ENCODE measurements around the gene USP19. TPM values are rescaled to one million over a fixed set of nuclear protein-coding genes. Genes with fewer than 3 reads are reported as not detected.

USP19 gene
- total RNA-seq, result 10 to 100 TPM; 48.2 to 98.4 (median 55.7) TPM
- polyA plus RNA-seq, result 10 to 100 TPM; 22.2 to 33.8 (median 27.3) TPM

- Histone ChIP-seq H3K4me3 (peak within 1 kb of the TSS; percentile 90 to 96 (median 94)), H3K27me3 (no peaks in the 10 kb centered on the region), H3K27ac (peak within 1 kb of the TSS; percentile 93 to 98 (median 94)), H3K36me3 (peaks cover 68 to 80% (median 73%) of the 10 kb centered on the region in 4 donors), H3K4me1 (peaks cover 0 to 30% (median 23%) of the 10 kb centered on the region in 4 donors), H3K9me3 (no peaks in the 10 kb centered on the region)
- peak; percentile 79 to 86 for TF ChIP-seq POLR2A (IDR thresholded peaks at IDR 0.05)
- peak; percentile 84 to 98 (median 95) for TF ChIP-seq POLR2AphosphoS5 (IDR thresholded peaks at IDR 0.05)
- TF ChIP-seq, protein P1, sequence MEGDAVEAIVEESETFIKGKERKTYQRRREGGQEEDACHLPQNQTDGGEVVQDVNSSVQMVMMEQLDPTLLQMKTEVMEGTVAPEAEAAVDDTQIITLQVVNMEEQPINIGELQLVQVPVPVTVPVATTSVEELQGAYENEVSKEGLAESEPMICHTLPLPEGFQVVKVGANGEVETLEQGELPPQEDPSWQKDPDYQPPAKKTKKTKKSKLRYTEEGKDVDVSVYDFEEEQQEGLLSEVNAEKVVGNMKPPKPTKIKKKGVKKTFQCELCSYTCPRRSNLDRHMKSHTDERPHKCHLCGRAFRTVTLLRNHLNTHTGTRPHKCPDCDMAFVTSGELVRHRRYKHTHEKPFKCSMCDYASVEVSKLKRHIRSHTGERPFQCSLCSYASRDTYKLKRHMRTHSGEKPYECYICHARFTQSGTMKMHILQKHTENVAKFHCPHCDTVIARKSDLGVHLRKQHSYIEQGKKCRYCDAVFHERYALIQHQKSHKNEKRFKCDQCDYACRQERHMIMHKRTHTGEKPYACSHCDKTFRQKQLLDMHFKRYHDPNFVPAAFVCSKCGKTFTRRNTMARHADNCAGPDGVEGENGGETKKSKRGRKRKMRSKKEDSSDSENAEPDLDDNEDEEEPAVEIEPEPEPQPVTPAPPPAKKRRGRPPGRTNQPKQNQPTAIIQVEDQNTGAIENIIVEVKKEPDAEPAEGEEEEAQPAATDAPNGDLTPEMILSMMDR (IDR thresholded peaks at IDR 0.05), result no peak
- peak in 1 of 4 donors; percentile 78 for TF ChIP-seq EP300 (IDR thresholded peaks at IDR 0.05)
- WGBS, 2 donors, result 1% methylated on average over 70 of the region's 70 CpGs
- peak; percentile 98 for DNase-seq
- intact Hi-C loops (cut with DNase I), result loop anchor here (2.0 kb wide), 1 partner anchor 28 kb away; no protein-coding TSS in a partner anchor
Observed at GRCh38 chr3:49120438-49121131, at the start of gene USP19. Gene USP19, minus strand, starts transcription at chr3:49120823. Its CDS starts 1,678 bp downstream, at chr3:49119145.

- TF ChIP-seq POLR2A (IDR thresholded peaks at IDR 0.05), result no peak
- no peak for TF ChIP-seq POLR2AphosphoS5 (IDR thresholded peaks at IDR 0.05)
- no peak for TF ChIP-seq EP300 (IDR thresholded peaks at IDR 0.05)
- TF ChIP-seq, protein P1 (IDR thresholded peaks at IDR 0.05), result no peak
- Histone ChIP-seq H3K4me1 (peaks cover 0 to 35% (median 27%) of the 10 kb centered on the region in 4 donors), H3K27me3 (no peaks in the 10 kb centered on the region), H3K36me3 (peaks cover 0 to 18% (median 11%) of the 10 kb centered on the region in 4 donors), H3K27ac (peak overlapping the region; percentile 85 to 92 (median 88)), H3K4me3 (peak overlapping the region in 3 of 4 donors; percentile 79 to 96 (median 81)), H3K9me3 (no peaks in the 10 kb centered on the region)
- DNase-seq, result no peak
- intact Hi-C loops (cut with DNase I), result loop anchor here (5.0 kb wide), 1 partner anchor 35 kb away; the partner anchor contains the start of gene LAMB2
- WGBS, 2 donors, result 94 to 96% methylated on average over 6 of the region's 6 CpGs
Observed at GRCh38 chr3:49166752-49167556, 46.3 kb upstream of the USP19 start.

DNA sequence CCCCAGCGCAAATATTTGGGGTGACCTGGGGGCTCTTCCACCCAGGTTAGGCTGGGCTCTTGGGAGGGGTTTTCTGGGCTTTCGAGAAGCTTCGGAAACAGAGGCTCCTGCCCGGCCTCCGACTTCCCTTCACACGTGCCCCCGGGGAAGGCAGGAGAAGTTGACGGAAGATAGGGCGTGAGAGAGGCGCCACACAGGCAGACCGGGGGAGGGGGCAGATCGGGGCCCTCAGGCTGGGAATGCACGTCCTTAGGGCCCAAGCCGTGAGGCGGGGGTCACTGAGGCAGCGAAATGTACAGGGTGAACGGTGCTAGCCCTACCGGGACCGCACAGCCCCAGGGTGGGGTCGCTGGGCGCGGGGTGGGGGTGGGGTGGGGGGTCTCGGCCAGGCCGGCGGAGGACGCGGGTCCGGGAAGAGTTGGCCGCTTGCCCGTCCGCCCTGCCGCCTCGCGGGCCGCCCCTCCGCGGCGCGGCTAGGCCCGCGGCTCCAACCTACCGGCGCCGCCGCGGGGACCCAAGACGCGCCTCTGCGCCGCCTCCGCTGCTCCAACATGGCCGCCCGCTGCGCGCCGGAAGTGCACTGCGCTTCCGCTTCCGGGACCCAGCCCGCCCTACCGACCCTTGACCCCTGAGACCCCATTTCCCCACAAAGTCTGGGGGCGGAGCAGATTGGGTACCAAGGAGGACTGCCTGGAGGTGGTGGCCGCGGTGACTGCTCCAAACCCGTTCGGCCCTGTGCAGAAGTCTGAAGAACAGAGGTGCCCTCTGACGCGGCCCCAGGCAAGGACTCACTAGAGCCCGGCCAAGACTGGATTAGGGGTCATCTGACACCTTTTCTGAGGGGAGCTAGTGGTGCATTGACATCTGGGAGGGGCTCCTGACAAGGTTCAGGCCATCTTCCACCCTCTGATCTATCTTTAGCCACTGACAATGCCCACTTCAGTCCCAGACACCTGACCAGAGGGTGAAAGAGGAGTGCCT, 45.4 kb upstream of the USP19 start, which contains the start of gene CCDC71:
Gene CCDC71, minus strand, starts transcription at position 561 of the 981 bp plus-strand sequence. CDS start 2,123 bp downstream, outside the sequence.
- TF ChIP-seq EP300 (IDR thresholded peaks at IDR 0.05) (no peak), POLR2AphosphoS5 (IDR thresholded peaks at IDR 0.05) (peak; percentile 67 to 94 (median 83)), POLR2A (IDR thresholded peaks at IDR 0.05) (peak in 1 of 2 donors; percentile 12)
- TF ChIP-seq, protein P1 (IDR thresholded peaks at IDR 0.05), result no peak
- Histone ChIP-seq H3K4me1 (peaks cover 0 to 32% (median 27%) of the 10 kb centered on the region in 4 donors), H3K9me3 (no peaks in the 10 kb centered on the region), H3K27ac (peak within 1 kb of the TSS; percentile 85 to 92 (median 88)), H3K4me3 (peak within 1 kb of the TSS; percentile 79 to 96 (median 86)), H3K36me3 (peaks cover 0 to 18% (median 11%) of the 10 kb centered on the region in 4 donors), H3K27me3 (no peaks in the 10 kb centered on the region)
- DNase-seq, result peak; percentile 86
- intact Hi-C loops (cut with DNase I), result loop anchor here (5.0 kb wide), 1 partner anchor 34 kb away; the partner anchor contains the start of gene LAMB2
- 5 to 6% methylated on average over 69 of the region's 69 CpGs for WGBS, 2 donors

Data from sigmoid colon (tissue), 7 donors.